GM12878 (cell line): ENCODE data around the gene STXBP1. TPM values are rescaled to one million over a fixed set of nuclear protein-coding genes. Genes with fewer than 3 reads are reported as not detected.

Experiments used
- ATAC-seq: fragments of 200-7000 bp; cut with Tn5 transposase; 3 replicates; pipeline ENCODE4 v1.9.1; 2020; ENCODE audit warnings: mild to moderate bottlenecking, moderate library complexity
- BruUV-seq: library from RNA; stranded (reverse); fragments of 400-500 nt; replicated peaks from 2 replicates; lab custom pipeline; 2021; lab: Mats Ljungman, UMichigan
- CTCF ChIA-PET: fragments of 300-600 bp; sonication (Branson Sonifier 250); formaldehyde crosslinking; extraction: SDS; loops from one replicate; lab custom pipeline; 2021; ENCODE audit warnings: inconsistent platforms; lab: Yijun Ruan, JAX
- POLR2A ChIA-PET: fragments of 350-600 bp; formaldehyde crosslinking; extraction: SDS; loops from one replicate; lab custom pipeline; 2021; ENCODE audit warnings: inconsistent platforms; lab: Charles Lee
- RAD21 ChIA-PET: fragments of 300-600 bp; sonication (Branson Sonifier 250); formaldehyde crosslinking; loops from one replicate; lab custom pipeline; 2023; ENCODE audit warnings: antibody characterized with exemption; ENCODE audit not compliant: unreplicated experiment; lab: Charles Lee
- SMC1A ChIA-PET: fragments of 300-600 bp; sonication (Branson Sonifier 250); formaldehyde crosslinking; loops from one replicate; lab custom pipeline; 2023; ENCODE audit not compliant: unreplicated experiment, uncharacterized antibody; lab: Charles Lee
- DNase-seq: peaks from one replicate; pipeline ENCODE4 v3.0.0-alpha.2; 2011; ENCODE audit warnings: low read depth, low spot score
- FAIRE-seq: peaks from 3 replicates; lab custom pipeline; 2011; peaks lifted over from hg19 to GRCh38; lab: Jason Lieb, UNC
- H2AFZ ChIP-seq: 2 replicates; pipeline ENCODE4 v1.6.0; 2011; ENCODE audit warnings: low read depth, low read length, control low read depth; ENCODE audit not compliant: control insufficient read depth
- H3K27ac ChIP-seq: 2 replicates; pipeline ENCODE4 v1.5.1; 2011; ENCODE audit warnings: control low read depth; ENCODE audit not compliant: control insufficient read depth, insufficient read depth
- H3K27me3 ChIP-seq, 2 experiments: replicated peaks in 1 of 2; 2 replicates each; pipeline versions ENCODE4 v1.6.0 to v1.6.1; 2011; ENCODE audit warnings: low read length in 1 of 2; ENCODE audit not compliant: control insufficient read depth in 2 of 2, insufficient read depth in 2 of 2
- H3K36me3 ChIP-seq, 2 experiments: 2 replicates each; pipeline ENCODE4 v1.5.1; 2011; ENCODE audit warnings: low read length in 1 of 2; ENCODE audit not compliant: control insufficient read depth in 2 of 2, insufficient read depth in 2 of 2
- H3K4me1 ChIP-seq: 2 replicates; pipeline ENCODE4 v1.6.1; 2011; ENCODE audit warnings: mild to moderate bottlenecking, low read length, moderate library complexity, mixed read lengths; ENCODE audit not compliant: control insufficient read depth, insufficient read depth
- H3K4me2 ChIP-seq: 2 replicates; pipeline ENCODE4 v1.6.0; 2011; ENCODE audit warnings: control low read depth; ENCODE audit not compliant: control insufficient read depth, insufficient read depth
- H3K4me3 ChIP-seq: fragments of 200-600 bp; sonication (generic); 2 replicates; pipeline ENCODE4 v1.5.1; 2016
- H3K79me2 ChIP-seq: 2 replicates; pipeline ENCODE4 v1.6.0; 2011; ENCODE audit warnings: low read length; ENCODE audit not compliant: control insufficient read depth, insufficient read depth
- H3K9ac ChIP-seq: 2 replicates; pipeline ENCODE4 v1.8.0; 2011; ENCODE audit warnings: low read length, control low read depth, mixed read lengths; ENCODE audit not compliant: control insufficient read depth, insufficient read depth
- H3K9me3 ChIP-seq: replicated peaks from 3 replicates; pipeline ENCODE4 v1.5.1; 2011; ENCODE audit warnings: mild to moderate bottlenecking, low read length; ENCODE audit not compliant: control insufficient read depth, insufficient read depth
- H4K20me1 ChIP-seq: 2 replicates; pipeline ENCODE4 v1.6.0; 2011; ENCODE audit not compliant: control insufficient read depth, insufficient read depth
- ATF7 ChIP-seq: fragments of 450-650 bp; IDR thresholded peaks from 2 replicates; pipeline ENCODE4 v1.6.1; 2016; ENCODE audit warnings: low read depth, mild to moderate bottlenecking
- BACH1 ChIP-seq: fragments of 450-650 bp; IDR thresholded peaks from 2 replicates; pipeline ENCODE4 v1.6.1; 2017; ENCODE audit warnings: mild to moderate bottlenecking, borderline replicate concordance
- EED ChIP-seq: sonication (generic); IDR thresholded peaks from 2 replicates; pipeline ENCODE4 v1.6.1; 2016; ENCODE audit warnings: antibody characterized with exemption, low read depth
- EGR1 ChIP-seq, 2 experiments: IDR thresholded peaks; 1 replicate in 1 of 2; 2 replicates in 1 of 2; pipeline ENCODE4 v1.6.1; 2011 to 2012; ENCODE audit warnings: low read depth in 2 of 2, low read length in 2 of 2, borderline replicate concordance in 1 of 2, mild to moderate bottlenecking in 1 of 2, moderate library complexity in 1 of 2
- EZH2 ChIP-seq: IDR thresholded peaks from 2 replicates; pipeline ENCODE4 v1.6.1; 2012; ENCODE audit warnings: low read depth, mild to moderate bottlenecking, control low read depth, inconsistent platforms, low read length, borderline replicate concordance; ENCODE audit not compliant: control insufficient read depth
- HSF1 ChIP-seq: fragments of 150-350 bp; IDR thresholded peaks from 2 replicates; pipeline ENCODE4 v1.6.1; 2014; ENCODE audit warnings: mild to moderate bottlenecking, low read depth, low read length
- IRF3 ChIP-seq: fragments of 450-650 bp; IDR thresholded peaks from 2 replicates; pipeline ENCODE4 v1.6.1; 2014; ENCODE audit warnings: mild to moderate bottlenecking
- KLF5 ChIP-seq: fragments of 450-650 bp; IDR thresholded peaks from 2 replicates; pipeline ENCODE4 v1.6.1; 2014; ENCODE audit warnings: mild to moderate bottlenecking; ENCODE audit not compliant: partially characterized antibody
- NFYA ChIP-seq: IDR thresholded peaks from 2 replicates; pipeline ENCODE4 v1.6.1; 2011; ENCODE audit warnings: low read depth, mild to moderate bottlenecking, low read length, improper control_type of control experiment, borderline replicate concordance
- PAX5 ChIP-seq: IDR thresholded peaks from 2 replicates; pipeline ENCODE4 v1.6.1; 2011; ENCODE audit warnings: low read depth, low read length, borderline replicate concordance
- PKNOX1 ChIP-seq: fragments of 450-650 bp; IDR thresholded peaks from 2 replicates; pipeline ENCODE4 v1.6.1; 2016; ENCODE audit warnings: mild to moderate bottlenecking
- POLR2A ChIP-seq: IDR thresholded peaks from 2 replicates; pipeline ENCODE4 v1.6.1; 2011; ENCODE audit warnings: low read depth, mild to moderate bottlenecking, low read length
- RAD21 ChIP-seq: IDR thresholded peaks from 2 replicates; pipeline ENCODE4 v1.6.1; 2011; ENCODE audit warnings: mild to moderate bottlenecking, low read depth, low read length, moderate library complexity; ENCODE audit not compliant: insufficient read depth
- SUZ12 ChIP-seq: fragments of 200-600 bp; sonication (generic); IDR thresholded peaks from one replicate; pipeline ENCODE4 v1.6.1; 2018; ENCODE audit warnings: antibody characterized with exemption, mild to moderate bottlenecking; ENCODE audit not compliant: unreplicated experiment
- ZBTB33 ChIP-seq: fragments of 450-650 bp; IDR thresholded peaks from 2 replicates; pipeline ENCODE4 v1.6.1; 2017; ENCODE audit warnings: mild to moderate bottlenecking
- ZNF207 ChIP-seq: fragments of 450-650 bp; IDR thresholded peaks from 2 replicates; pipeline ENCODE4 v1.6.1; 2014; ENCODE audit warnings: antibody characterized with exemption, mild to moderate bottlenecking, borderline replicate concordance
- ZNF217 ChIP-seq: fragments of 450-650 bp; IDR thresholded peaks from 2 replicates; pipeline ENCODE4 v1.6.1; 2017; ENCODE audit warnings: antibody characterized with exemption, mild to moderate bottlenecking
- WGBS: methylation state at CpG from one replicate; pipeline ENCODE4 v1.1.6; 2016; ENCODE audit warnings: low lambda C conversion rate; ENCODE audit not compliant: insufficient replicate concordance, insufficient coverage; ENCODE audit errors: missing lambda C conversion rate; 5-methylcytosine and 5-hydroxymethylcytosine counted together
- in situ Hi-C: fragments of 300-500 bp; cut with MboI; formaldehyde crosslinking; loops from 9 replicates; pipeline ENCODE4 v1.14.3; 2018; ENCODE audit warnings: mixed read lengths
- intact Hi-C: fragments of 100-400 bp; cut with micrococcal nuclease; formaldehyde crosslinking; loops from one replicate; pipeline ENCODE4 v1.14.2; 2022; ENCODE audit not compliant: unreplicated experiment
- polyA plus RNA-seq, 11 experiments: library from polyadenylated mRNA; depleted of rRNA in 4 of 11; unstranded in 6 of 11; stranded (reverse) in 5 of 11; fragments of >200 nt; fragmentation: Nextera tagmentation in 4 of 11; fragmentation: Illumina TruSeq in 1 of 11; extraction: Ambion mirVana in 4 of 11; extraction: Trizol in 1 of 11; gene quantifications; 1 replicate in 1 of 11; 2 replicates in 10 of 11; pipeline versions ENCODE4 v1.2.1 to v1.2.3, GENCODE V29; 2011 to 2016; ENCODE audit warnings: inconsistent platforms in 2 of 11, missing spikeins in 2 of 11, low read depth in 1 of 11
- total RNA-seq, 4 experiments: library from RNA; depleted of rRNA in 3 of 4; stranded (reverse); fragments of >200 nt in 3 of 4; fragmentation: Illumina TruSeq in 1 of 4; extraction: Trizol in 1 of 4; gene quantifications; 2 replicates each; pipeline versions ENCODE4 v1.2.1 to v1.2.3, GENCODE V29; 2013 to 2021

Gene STXBP1
- total and polyA plus RNA-seq, 10 of the 15 experiments (the other 5 are each of a cell fraction or from before 2014, with no cell fraction given), result 0.08 to 0.85 (median 0.31) TPM; not detected in 3

- TF ChIP-seq EGR1 (IDR thresholded peaks at IDR 0.05; ENCODE audit: borderline replicate concordance in 1 of 2, low read depth in 2 of 2, low read length in 2 of 2), result no peak
Measured at GRCh38 chr9:127694890-127695720, 83.0 kb downstream of the STXBP1 start (continued).

GRCh38 chr9:127697575-127697974 lies 85.5 kb downstream of the STXBP1 start:
- SMC1A ChIA-PET, result interaction anchor here (0.6 kb wide), 1 partner anchor 383 kb away, joined by 3 read pairs; no protein-coding TSS in a partner anchor
- no peak overlapping the region for H3K27ac ChIP-seq

More at GRCh38 chr9:127697575-127697974, 85.5 kb downstream of the STXBP1 start:
- ChIA-PET CTCF (no interaction called here), RAD21 (no interaction called here), POLR2A (no interaction called here)
- no peaks in the 10 kb centered on the region for H3K9me3 ChIP-seq
- FAIRE-seq (no peak), DNase-seq (no peak), ATAC-seq (no peak)
- 74% methylated on average over 5 of the region's 5 CpGs for WGBS
- H3K4me2 ChIP-seq, result no peak overlapping the region
- no peaks in the 10 kb centered on the region for H3K79me2 ChIP-seq
- H3K9ac ChIP-seq, result no peak overlapping the region
- intact Hi-C loops, result no loop called here
- no peak overlapping the region for H2AFZ ChIP-seq
- H4K20me1 ChIP-seq, result no peaks in the 10 kb centered on the region
- H3K27me3 ChIP-seq, result no peaks in the 10 kb centered on the region
- H3K4me1 ChIP-seq, result peaks cover 4% of the 10 kb centered on the region; the same call in 1 of the 2 replicates
- in situ Hi-C loops, result no loop called here
- no peak for TF ChIP-seq NFYA
- TF ChIP-seq EED, result no peak
- TF ChIP-seq KLF5, result no peak
- TF ChIP-seq EGR1 (IDR thresholded peaks at IDR 0.05; ENCODE audit: borderline replicate concordance in 1 of 2, low read depth in 2 of 2, low read length in 2 of 2), result no peak
- no peak for TF ChIP-seq RAD21
- no peak for TF ChIP-seq HSF1
- no peak for TF ChIP-seq ZBTB33
- no peak for TF ChIP-seq EZH2
- no peak for TF ChIP-seq SUZ12
- no peak for TF ChIP-seq POLR2A
- TF ChIP-seq IRF3, result no peak
- no peak for TF ChIP-seq BACH1
- TF ChIP-seq PKNOX1, result no peak
- TF ChIP-seq PAX5, result no peak
- no peak for TF ChIP-seq ATF7
- TF ChIP-seq ZNF207, result no peak
- no peak for TF ChIP-seq ZNF217
- TF ChIP-seq, all 136 proteins: peak for 0
- Histone ChIP-seq H3K36me3 (no peaks in the 10 kb centered on the region), H3K4me3 (no peak overlapping the region)
- BruUV-seq, result no TSS peak
